ENCODE results near the gene SH3PXD2A.
A peak's percentile ranks its signal among the peaks of the same experiment; 100 is the strongest.

The SH3PXD2A gene

DNA sequence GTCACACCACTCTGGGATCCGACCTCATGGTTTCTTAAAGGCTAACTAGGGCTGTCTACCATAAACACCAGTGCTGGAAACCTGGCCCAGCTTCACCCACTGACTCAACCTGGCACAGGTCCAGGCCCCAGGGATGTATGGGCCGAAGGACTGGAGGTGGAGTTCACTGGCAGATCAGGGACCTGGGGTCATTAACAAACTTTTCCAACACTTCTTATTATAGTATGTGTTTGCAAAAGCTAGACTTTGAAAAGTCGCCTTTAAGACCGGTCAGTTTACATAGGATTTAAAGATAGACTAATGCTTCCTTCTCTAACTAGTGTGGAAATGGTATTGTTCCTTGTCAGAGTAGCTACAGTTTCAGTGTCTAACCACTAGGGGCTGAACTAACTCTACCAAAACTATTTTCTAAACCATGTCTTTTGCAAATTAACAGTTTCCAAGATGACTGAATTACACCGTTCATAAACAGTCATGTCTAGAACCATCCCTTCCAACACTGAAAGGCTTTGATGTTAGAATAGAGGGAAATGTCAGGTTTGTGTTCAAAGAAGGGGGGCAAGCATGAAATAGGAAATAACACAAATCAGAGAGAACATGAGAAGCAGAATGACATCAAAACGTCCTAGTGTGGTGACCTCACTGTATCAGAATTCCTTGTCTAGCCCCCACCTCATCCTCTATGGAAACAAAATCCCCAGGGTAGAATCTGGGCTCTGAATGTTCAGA, 32.9 kb upstream of the SH3PXD2A start (continued):
- TF ChIP-seq PATZ1 (tag by site-specific recombination; IDR thresholded peaks at IDR 0.05) (peak; percentile 70), ZNF843 (tag by site-specific recombination; IDR thresholded peaks at IDR 0.05) (no peak), ZNF266 (tag by site-specific recombination; IDR thresholded peaks at IDR 0.05; ENCODE audit: low read depth) (no peak), ZFP69B (tag by site-specific recombination; IDR thresholded peaks at IDR 0.05) (0 out of 2 replicates have a peak, but pooled peaks have one; percentile 39), ZNF639 (tag by site-specific recombination; IDR thresholded peaks at IDR 0.05) (peak; percentile 82), YY2 (tag by site-specific recombination; IDR thresholded peaks at IDR 0.05) (no peak), ZNF658 (tag by site-specific recombination; IDR thresholded peaks at IDR 0.05) (no peak), ZNF366 (tag by site-specific recombination; conservative IDR thresholded peaks at IDR 0.05) (peak; percentile 88), ZNF677 (tag by site-specific recombination; IDR thresholded peaks at IDR 0.05) (no peak), ZNF518A (tag by site-specific recombination; conservative IDR thresholded peaks at IDR 0.05; ENCODE audit: low read depth) (0 out of 2 replicates have a peak, but pooled peaks have one; percentile 15), ZNF2 (tag by site-specific recombination; IDR thresholded peaks at IDR 0.05) (peak; percentile 70), ZNF629 (tag by site-specific recombination; IDR thresholded peaks at IDR 0.05) (peak; percentile 97), ZNF112 (tag by site-specific recombination; IDR thresholded peaks at IDR 0.05) (no peak), GLIS1 (tag by site-specific recombination; IDR thresholded peaks at IDR 0.05) (peak; percentile 45), ZNF174 (tag by site-specific recombination; IDR thresholded peaks at IDR 0.05) (no peak), ZNF18 (tag by site-specific recombination; IDR thresholded peaks at IDR 0.05) (no peak), ZBTB8A (tag by site-specific recombination; IDR thresholded peaks at IDR 0.05) (no peak), ZBTB21 (tag by site-specific recombination; IDR thresholded peaks at IDR 0.05) (peak; percentile 96), ZNF501 (tag by site-specific recombination; IDR thresholded peaks at IDR 0.05) (peak; percentile 46; the same call in 1 of the 2 replicates)
- TF ChIP-seq, protein P1, sequence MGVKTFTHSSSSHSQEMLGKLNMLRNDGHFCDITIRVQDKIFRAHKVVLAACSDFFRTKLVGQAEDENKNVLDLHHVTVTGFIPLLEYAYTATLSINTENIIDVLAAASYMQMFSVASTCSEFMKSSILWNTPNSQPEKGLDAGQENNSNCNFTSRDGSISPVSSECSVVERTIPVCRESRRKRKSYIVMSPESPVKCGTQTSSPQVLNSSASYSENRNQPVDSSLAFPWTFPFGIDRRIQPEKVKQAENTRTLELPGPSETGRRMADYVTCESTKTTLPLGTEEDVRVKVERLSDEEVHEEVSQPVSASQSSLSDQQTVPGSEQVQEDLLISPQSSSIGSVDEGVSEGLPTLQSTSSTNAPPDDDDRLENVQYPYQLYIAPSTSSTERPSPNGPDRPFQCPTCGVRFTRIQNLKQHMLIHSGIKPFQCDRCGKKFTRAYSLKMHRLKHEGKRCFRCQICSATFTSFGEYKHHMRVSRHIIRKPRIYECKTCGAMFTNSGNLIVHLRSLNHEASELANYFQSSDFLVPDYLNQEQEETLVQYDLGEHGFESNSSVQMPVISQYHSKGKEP (tag by site-specific recombination; IDR thresholded peaks at IDR 0.05) = 0 out of 2 replicates have a peak, but pooled peaks have one; percentile 5
- TF ChIP-seq, protein P2, sequence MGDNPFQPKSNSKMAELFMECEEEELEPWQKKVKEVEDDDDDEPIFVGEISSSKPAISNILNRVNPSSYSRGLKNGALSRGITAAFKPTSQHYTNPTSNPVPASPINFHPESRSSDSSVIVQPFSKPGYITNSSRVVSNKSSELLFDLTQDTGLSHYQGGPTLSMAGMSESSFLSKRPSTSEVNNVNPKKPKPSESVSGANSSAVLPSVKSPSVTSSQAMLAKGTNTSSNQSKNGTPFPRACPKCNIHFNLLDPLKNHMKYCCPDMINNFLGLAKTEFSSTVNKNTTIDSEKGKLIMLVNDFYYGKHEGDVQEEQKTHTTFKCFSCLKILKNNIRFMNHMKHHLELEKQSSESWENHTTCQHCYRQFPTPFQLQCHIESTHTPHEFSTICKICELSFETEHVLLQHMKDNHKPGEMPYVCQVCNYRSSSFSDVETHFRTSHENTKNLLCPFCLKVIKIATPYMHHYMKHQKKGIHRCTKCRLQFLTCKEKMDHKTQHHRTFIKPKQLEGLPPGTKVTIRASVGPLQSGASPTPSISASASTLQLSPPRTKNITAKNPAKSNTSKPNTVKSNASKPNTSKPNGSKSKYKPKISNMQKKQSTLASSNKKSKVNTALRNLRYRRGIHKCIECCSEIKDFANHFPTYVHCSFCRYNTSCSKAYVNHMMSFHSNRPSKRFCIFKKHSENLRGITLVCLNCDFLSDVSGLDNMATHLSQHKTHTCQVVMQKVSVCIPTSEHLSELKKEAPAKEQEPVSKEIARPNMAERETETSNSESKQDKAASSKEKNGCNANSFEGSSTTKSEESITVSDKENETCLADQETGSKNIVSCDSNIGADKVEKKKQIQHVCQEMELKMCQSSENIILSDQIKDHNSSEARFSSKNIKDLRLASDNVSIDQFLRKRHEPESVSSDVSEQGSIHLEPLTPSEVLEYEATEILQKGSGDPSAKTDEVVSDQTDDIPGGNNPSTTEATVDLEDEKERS (tag by site-specific recombination; IDR thresholded peaks at IDR 0.05) = peak; percentile 75; the same call in 1 of the 2 replicates
